Tibial nerve (tissue), 4 donors: ENCODE measurements around the gene TLR2. TPM values are rescaled to one million over a fixed set of nuclear protein-coding genes. Genes with fewer than 3 reads are reported as not detected.
A peak's percentile ranks its signal among the peaks of the same experiment; 100 is the strongest.

Experiments
- DNase-seq, 2 donors: peaks; one replicate each; pipeline ENCODE4 v3.0.0-alpha.2; 2019; ENCODE audit warnings: low spot score in 2 of 2
- H3K27ac ChIP-seq, 4 donors: fragments of 200-600 bp; sonication (generic) in 3 of 4; one replicate each; pipeline ENCODE4 v1.5.1; 2017 to 2019; ENCODE audit warnings: mild to moderate bottlenecking in 1 of 4
- H3K27me3 ChIP-seq, 2 donors: fragments of 200-600 bp; sonication (generic) in 1 of 2; one replicate each; pipeline versions ENCODE4 v1.5.1 to v1.6.0; 2017 to 2019
- H3K36me3 ChIP-seq, 3 donors: fragments of 200-600 bp; sonication (generic); one replicate each; pipeline ENCODE4 v1.5.1; 2018 to 2019
- H3K4me1 ChIP-seq, 4 donors: fragments of 200-600 bp; sonication (generic) in 3 of 4; one replicate each; pipeline ENCODE4 v1.5.1; 2017 to 2019
- H3K4me3 ChIP-seq, 4 donors: fragments of 200-600 bp; sonication (generic) in 3 of 4; one replicate each; pipeline ENCODE4 v1.5.1; 2017 to 2019; ENCODE audit warnings: mild to moderate bottlenecking in 1 of 4, moderate library complexity in 1 of 4
- H3K9me3 ChIP-seq, 4 donors: fragments of 200-600 bp; sonication (generic) in 3 of 4; one replicate each; pipeline ENCODE4 v1.5.1; 2017 to 2019
- CTCF ChIP-seq, 5 experiments: fragments of 200-600 bp in 3 of 5; fragments of 450-650 bp in 2 of 5; sonication (generic) in 3 of 5; IDR thresholded peaks; one replicate each; pipeline ENCODE4 v1.5.1; 2016 to 2019; ENCODE audit warnings: antibody characterized with exemption in 5 of 5, mild to moderate bottlenecking in 3 of 5, moderate library complexity in 2 of 5
- EP300 ChIP-seq, 2 donors: sonication (generic); formaldehyde crosslinking; IDR thresholded peaks; one replicate each; pipeline ENCODE4 v1.6.1; 2017; ENCODE audit warnings: antibody characterized with exemption in 2 of 2, mild to moderate bottlenecking in 1 of 2
- POLR2A ChIP-seq, 2 donors: fragments of 450-650 bp; IDR thresholded peaks; one replicate each; pipeline ENCODE4 v1.6.1; 2017; ENCODE audit warnings: antibody characterized with exemption in 2 of 2, mild to moderate bottlenecking in 2 of 2, moderate library complexity in 2 of 2
- WGBS, 2 donors: methylation state at CpG; one replicate each; pipeline ENCODE4 v1.1.5; 2018; 5-methylcytosine and 5-hydroxymethylcytosine counted together
- total RNA-seq, 4 donors: library from RNA; depleted of rRNA; stranded (reverse); fragments of >200 nt; gene quantifications; one replicate each; pipeline ENCODE4 v1.1.0, GENCODE V29; 2016

The TLR2 gene, protein sequence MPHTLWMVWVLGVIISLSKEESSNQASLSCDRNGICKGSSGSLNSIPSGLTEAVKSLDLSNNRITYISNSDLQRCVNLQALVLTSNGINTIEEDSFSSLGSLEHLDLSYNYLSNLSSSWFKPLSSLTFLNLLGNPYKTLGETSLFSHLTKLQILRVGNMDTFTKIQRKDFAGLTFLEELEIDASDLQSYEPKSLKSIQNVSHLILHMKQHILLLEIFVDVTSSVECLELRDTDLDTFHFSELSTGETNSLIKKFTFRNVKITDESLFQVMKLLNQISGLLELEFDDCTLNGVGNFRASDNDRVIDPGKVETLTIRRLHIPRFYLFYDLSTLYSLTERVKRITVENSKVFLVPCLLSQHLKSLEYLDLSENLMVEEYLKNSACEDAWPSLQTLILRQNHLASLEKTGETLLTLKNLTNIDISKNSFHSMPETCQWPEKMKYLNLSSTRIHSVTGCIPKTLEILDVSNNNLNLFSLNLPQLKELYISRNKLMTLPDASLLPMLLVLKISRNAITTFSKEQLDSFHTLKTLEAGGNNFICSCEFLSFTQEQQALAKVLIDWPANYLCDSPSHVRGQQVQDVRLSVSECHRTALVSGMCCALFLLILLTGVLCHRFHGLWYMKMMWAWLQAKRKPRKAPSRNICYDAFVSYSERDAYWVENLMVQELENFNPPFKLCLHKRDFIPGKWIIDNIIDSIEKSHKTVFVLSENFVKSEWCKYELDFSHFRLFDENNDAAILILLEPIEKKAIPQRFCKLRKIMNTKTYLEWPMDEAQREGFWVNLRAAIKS
- 10 to 100 TPM; 25.1 to 44.6 (median 36.3) TPM for total RNA-seq

DNA sequence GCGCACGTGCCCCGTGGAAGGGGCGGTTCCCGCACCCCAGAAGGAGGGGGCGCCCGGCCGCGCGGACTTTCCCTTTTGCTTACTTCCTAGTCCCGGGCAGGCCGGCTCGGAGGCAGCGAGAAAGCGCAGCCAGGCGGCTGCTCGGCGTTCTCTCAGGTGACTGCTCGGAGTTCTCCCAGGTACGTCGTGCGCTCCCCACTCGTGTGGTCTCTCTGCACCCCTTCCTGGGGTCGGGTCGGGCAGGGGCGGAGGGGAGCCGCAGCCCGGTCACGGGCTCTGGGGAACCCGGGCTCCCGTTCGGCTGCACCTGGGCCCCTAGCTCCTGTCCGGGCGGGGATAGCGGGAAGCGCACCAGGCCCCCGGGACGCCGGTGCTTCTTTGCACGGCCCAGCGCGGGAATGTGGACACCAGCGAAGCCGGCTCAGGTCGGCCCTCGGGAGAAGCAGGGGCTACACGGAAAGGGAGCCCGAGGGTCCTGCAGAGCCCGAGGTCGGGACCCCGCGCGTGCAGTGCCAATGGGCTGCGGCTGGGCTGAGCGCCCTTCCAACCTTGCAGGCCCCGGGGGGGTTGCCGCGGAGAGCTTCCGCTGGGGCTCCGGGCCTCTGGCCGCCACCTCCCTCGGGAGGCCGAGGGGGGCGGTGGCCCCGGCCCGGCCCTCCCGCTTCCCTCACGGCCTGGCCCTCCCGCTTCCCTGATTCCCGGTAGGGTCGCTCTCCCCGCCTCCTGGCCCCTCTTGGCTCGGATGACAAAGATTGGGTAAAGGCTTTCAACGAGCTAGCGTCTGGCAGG is at the start of gene TLR2:
TSS of gene TLR2 (plus strand) at position 99 of the 789 bp plus-strand sequence. CDS start 18,628 bp downstream, outside the sequence.
- Histone ChIP-seq H3K4me3 (peak within 1 kb of the TSS; percentile 29 to 66 (median 50)), H3K36me3 (peaks cover 0 to 13% (median 0%) of the 10 kb centered on the region in 3 donors), H3K27me3 (peaks cover 0 to 16% of the 10 kb centered on the region in 2 donors), H3K4me1 (peaks cover 0 to 21% (median 4%) of the 10 kb centered on the region in 4 donors), H3K9me3 (peaks cover 0 to 17% (median 0%) of the 10 kb centered on the region in 4 donors), H3K27ac (peak within 1 kb of the TSS in 3 of 4 donors; percentile 47 to 74 (median 67))
- 0 to 2% methylated on average over 33 to 44 of the region's 75 CpGs for WGBS, 2 donors
- peak; percentile 25 to 46 for DNase-seq
- TF ChIP-seq CTCF (IDR thresholded peaks at IDR 0.05) (peak in 1 of 5 experiments; percentile 8), EP300 (IDR thresholded peaks at IDR 0.05) (peak in 1 of 2 donors; percentile 47), POLR2A (IDR thresholded peaks at IDR 0.05) (no peak)

GRCh38 chr4:153634738-153635353 is 49.2 kb upstream of the TLR2 start:
- H3K4me1 ChIP-seq: no peaks in the 10 kb centered on the region
- WGBS, 2 donors: 89 to 91% methylated on average over 3 of the region's 3 CpGs
- DNase-seq: no peak
- no peak overlapping the region for H3K4me3 ChIP-seq
- no peaks in the 10 kb centered on the region for H3K9me3 ChIP-seq
- peaks cover 0 to 79% (median 4%) of the 10 kb centered on the region in 3 donors for H3K36me3 ChIP-seq
- no peak for TF ChIP-seq POLR2A (IDR thresholded peaks at IDR 0.05)
- TF ChIP-seq EP300 (IDR thresholded peaks at IDR 0.05): no peak
- TF ChIP-seq CTCF (IDR thresholded peaks at IDR 0.05): peak; percentile 32 to 59 (median 43)
- H3K27ac ChIP-seq: no peak overlapping the region
- no peaks in the 10 kb centered on the region for H3K27me3 ChIP-seq

DNA sequence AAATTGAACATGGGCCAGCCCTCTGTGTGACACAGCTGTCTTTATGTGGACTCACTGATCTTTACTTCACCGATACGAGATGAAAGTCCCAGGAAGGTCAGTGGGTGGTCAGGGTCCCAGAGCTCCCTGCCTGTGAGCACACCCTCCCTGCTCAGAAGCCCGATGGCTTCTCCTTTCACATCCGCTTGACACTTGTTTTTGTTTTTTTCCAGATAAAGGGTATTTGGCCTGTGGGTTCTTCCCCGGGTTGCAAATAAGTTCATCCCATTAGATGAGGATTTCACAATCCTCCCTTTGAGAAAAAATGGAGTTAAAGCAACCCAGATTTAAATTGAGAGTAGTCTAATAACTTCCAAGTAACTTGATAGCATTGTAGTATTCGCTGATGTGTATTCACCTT is 48.2 kb upstream of the TLR2 start:
- Histone ChIP-seq H3K36me3 (peaks cover 0 to 69% (median 4%) of the 10 kb centered on the region in 3 donors), H3K4me3 (no peak overlapping the region), H3K27ac (no peak overlapping the region), H3K4me1 (no peaks in the 10 kb centered on the region), H3K27me3 (no peaks in the 10 kb centered on the region), H3K9me3 (no peaks in the 10 kb centered on the region)
- no peak for DNase-seq
- TF ChIP-seq CTCF (IDR thresholded peaks at IDR 0.05): no peak
- TF ChIP-seq EP300 (IDR thresholded peaks at IDR 0.05): no peak
- no peak for TF ChIP-seq POLR2A (IDR thresholded peaks at IDR 0.05)
- WGBS, 2 donors: 47 to 66% methylated on average over 6 of the region's 6 CpGs

DNA sequence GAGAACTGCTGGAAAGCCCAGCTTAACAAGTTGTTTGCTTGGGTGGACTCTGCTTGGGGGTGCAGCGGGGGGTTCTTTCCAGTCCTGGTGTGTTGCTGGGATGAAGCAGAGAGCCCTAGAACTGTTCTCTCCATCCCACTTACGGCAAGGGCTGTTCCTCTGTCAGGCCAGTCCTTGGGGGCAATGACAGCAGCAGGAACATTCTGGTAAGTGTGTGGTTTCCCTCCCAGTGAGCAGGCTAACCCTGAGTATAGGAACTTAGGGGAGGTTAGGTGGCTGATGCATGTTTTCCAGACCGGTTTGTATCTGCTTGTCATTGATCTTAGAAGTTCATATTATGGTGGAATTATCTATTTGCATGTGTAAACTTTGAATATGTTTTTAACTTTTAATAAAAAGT is 46.9 kb upstream of the TLR2 start:
- no peaks in the 10 kb centered on the region for H3K9me3 ChIP-seq
- no peak for TF ChIP-seq POLR2A (IDR thresholded peaks at IDR 0.05)
- no peak for TF ChIP-seq EP300 (IDR thresholded peaks at IDR 0.05)
- TF ChIP-seq CTCF (IDR thresholded peaks at IDR 0.05): no peak
- H3K27me3 ChIP-seq: no peaks in the 10 kb centered on the region
- WGBS, 2 donors: 90 to 96% methylated on average over 3 of the region's 3 CpGs
- no peak overlapping the region for H3K4me3 ChIP-seq
- no peak for DNase-seq
- no peak overlapping the region for H3K27ac ChIP-seq
- no peaks in the 10 kb centered on the region for H3K4me1 ChIP-seq
- peaks cover 0 to 56% (median 4%) of the 10 kb centered on the region in 3 donors for H3K36me3 ChIP-seq
